ENCODE measurements around the gene C1QB. TPM values are rescaled to one million over a fixed set of nuclear protein-coding genes. Genes with fewer than 3 reads are reported as not detected.

The C1QB gene
- polyA plus RNA-seq, 2 donors: 12.8 to 29.1 TPM

DNA sequence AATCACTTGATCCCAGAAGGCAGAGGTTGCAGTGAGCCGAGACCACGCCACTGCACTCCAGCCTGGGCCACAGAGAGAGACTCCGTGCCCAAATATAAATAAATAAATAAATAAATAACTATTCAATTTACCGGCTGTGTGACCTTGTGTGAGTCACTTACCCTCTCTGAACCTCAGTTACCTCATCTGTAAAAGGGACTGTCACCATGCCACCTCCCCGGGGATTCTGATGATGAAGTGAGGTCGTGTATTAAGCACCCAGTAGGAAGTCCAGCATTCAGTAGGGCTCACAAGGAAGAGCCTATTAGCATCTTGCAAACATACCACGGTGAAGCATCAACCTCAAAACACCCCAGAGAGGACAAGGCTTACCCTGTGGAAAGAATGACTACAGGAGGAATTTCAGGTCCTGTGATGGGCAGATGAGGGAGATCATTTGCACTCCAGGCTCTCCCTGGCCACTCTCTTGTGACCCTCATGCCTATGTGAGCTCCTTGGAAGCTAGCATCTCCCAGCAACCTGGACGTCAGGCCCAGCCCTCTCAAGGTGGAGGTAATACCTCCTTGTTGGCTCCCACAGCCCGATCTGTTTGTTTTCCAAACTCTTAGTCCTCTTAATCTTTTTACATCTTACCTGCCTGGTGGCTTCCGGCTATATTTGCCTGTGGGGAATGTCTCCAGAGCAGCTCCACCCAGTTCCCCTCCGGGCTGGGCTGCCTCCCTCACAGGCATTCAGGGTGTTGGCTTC is 24.2 kb upstream of the C1QB start:
- H3K27ac ChIP-seq (ENCODE audit: low read depth in 2 of 2, low read length in 1 of 2): no peak overlapping the region
- no peaks in the 10 kb centered on the region for H3K9me3 ChIP-seq (ENCODE audit: control insufficient read depth in 2 of 2, insufficient read depth in 1 of 2, low read depth in 1 of 2, low read length in 1 of 2)
- WGBS, 2 donors: 45 to 46% methylated on average over 11 of the region's 11 CpGs
- no peaks in the 10 kb centered on the region for H3K36me3 ChIP-seq (ENCODE audit: control insufficient read depth in 2 of 2, insufficient read depth in 2 of 2, low read length in 1 of 2)
- H3K4me3 ChIP-seq (ENCODE audit: low read depth in 1 of 2, low read length in 2 of 2): no peak overlapping the region
- no peaks in the 10 kb centered on the region for H3K4me1 ChIP-seq (ENCODE audit: control insufficient read depth in 2 of 2, insufficient read depth in 2 of 2, low read length in 1 of 2)
- H3K27me3 ChIP-seq (ENCODE audit: control insufficient read depth in 1 of 2, insufficient read depth in 2 of 2, low read length in 2 of 2): peaks cover 0 to 3% of the 10 kb centered on the region in 2 donors

DNA sequence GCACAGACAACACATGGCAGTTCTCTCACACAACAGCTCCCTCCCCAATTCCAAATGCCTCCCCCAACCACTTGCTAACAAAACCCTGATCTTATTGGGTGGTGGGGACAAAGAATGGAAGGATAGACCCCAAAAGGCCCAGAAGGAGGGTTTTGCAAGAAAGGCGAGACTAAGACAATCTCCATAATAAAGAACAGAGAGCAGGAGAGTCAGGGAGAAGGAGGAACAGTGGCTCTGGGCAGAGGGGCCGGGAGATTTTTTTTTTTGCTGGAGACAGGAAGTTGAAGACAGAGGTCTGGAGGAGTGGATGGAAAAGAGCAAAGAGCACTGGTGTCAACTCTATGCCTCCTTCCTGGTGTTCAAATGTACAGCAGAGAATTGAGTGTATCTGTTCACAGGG is 23.1 kb upstream of the C1QB start:
- H3K27me3 ChIP-seq (ENCODE audit: control insufficient read depth in 1 of 2, insufficient read depth in 2 of 2, low read length in 2 of 2): peaks cover 0 to 3% of the 10 kb centered on the region in 2 donors
- no peak overlapping the region for H3K27ac ChIP-seq (ENCODE audit: low read depth in 2 of 2, low read length in 1 of 2)
- no peaks in the 10 kb centered on the region for H3K9me3 ChIP-seq (ENCODE audit: control insufficient read depth in 2 of 2, insufficient read depth in 1 of 2, low read depth in 1 of 2, low read length in 1 of 2)
- no peak overlapping the region for H3K4me3 ChIP-seq (ENCODE audit: low read depth in 1 of 2, low read length in 2 of 2)
- H3K4me1 ChIP-seq (ENCODE audit: control insufficient read depth in 2 of 2, insufficient read depth in 2 of 2, low read length in 1 of 2): no peaks in the 10 kb centered on the region
- WGBS, 2 donors: 40 to 47% methylated on average over 2 of the region's 2 CpGs
- H3K36me3 ChIP-seq (ENCODE audit: control insufficient read depth in 2 of 2, insufficient read depth in 2 of 2, low read length in 1 of 2): no peaks in the 10 kb centered on the region

DNA sequence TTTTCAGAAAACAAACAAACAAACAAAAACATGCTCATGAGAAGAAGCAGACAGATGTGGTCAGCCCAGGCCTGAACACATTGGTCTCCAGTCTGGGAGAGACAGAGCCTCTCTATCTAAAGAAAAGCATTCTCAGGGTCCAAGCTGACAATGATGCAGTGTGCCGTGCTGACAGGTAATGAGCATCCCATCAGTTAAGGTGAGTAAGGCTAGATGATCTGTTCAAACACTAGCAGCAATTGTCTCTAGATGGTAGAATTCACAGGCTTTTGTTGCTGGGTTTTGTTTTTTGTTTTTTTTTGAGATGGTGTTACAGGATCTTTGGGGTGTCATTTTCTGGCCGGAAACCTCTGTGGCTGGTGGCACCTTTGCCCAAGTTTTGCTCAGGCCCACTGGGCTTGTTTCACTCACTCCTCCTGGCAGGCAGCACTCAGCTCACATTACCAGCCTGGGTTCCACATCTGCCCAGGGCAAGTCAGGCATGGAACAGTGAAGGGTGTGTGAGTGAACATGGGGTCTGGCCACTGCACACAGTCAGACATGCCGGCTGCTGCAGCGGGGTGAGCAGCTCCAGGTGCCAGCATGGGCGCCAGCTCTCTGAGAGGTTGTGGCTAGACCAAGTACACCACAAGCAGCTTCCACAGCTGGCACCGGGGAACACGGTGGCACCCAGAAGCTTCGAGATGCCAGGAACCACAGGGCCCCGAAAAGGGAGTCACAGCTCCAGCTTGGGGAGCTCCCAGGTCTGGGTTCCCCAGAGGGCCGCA is 19.2 kb upstream of the C1QB start:
- Histone ChIP-seq H3K4me1 (ENCODE audit: control insufficient read depth in 2 of 2, insufficient read depth in 2 of 2, low read length in 1 of 2) (no peaks in the 10 kb centered on the region), H3K4me3 (ENCODE audit: low read depth in 1 of 2, low read length in 2 of 2) (no peak overlapping the region), H3K36me3 (ENCODE audit: control insufficient read depth in 2 of 2, insufficient read depth in 2 of 2, low read length in 1 of 2) (no peaks in the 10 kb centered on the region), H3K27me3 (ENCODE audit: control insufficient read depth in 1 of 2, insufficient read depth in 2 of 2, low read length in 2 of 2) (no peaks in the 10 kb centered on the region), H3K9me3 (ENCODE audit: control insufficient read depth in 2 of 2, insufficient read depth in 1 of 2, low read depth in 1 of 2, low read length in 1 of 2) (no peaks in the 10 kb centered on the region), H3K27ac (ENCODE audit: low read depth in 2 of 2, low read length in 1 of 2) (no peak overlapping the region)
- WGBS, 2 donors: 84% methylated on average over 10 of the region's 10 CpGs

DNA sequence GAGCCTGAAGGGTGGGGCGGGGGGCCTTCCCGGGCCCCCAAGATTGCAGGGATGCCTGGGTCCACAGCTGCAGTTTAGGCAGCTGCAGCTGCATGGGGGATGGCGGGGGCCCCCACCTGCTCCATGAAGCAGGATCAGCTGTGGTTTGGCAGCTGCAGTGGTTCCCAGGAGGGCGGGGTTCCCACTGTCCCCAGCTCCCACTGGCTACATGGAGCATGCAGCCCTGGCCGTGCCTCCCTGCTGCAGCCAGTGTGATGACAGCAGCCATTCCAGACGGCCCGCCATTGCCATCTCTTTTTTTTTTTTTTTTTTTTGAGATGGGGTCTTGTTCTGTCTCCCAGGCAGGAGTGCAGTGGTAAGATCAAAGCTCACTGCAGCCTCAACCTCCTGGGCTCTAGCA is 17.6 kb upstream of the C1QB start:
- Histone ChIP-seq H3K36me3 (ENCODE audit: control insufficient read depth in 2 of 2, insufficient read depth in 2 of 2, low read length in 1 of 2) (no peaks in the 10 kb centered on the region), H3K27ac (ENCODE audit: low read depth in 2 of 2, low read length in 1 of 2) (no peak overlapping the region), H3K4me3 (ENCODE audit: low read depth in 1 of 2, low read length in 2 of 2) (no peak overlapping the region), H3K27me3 (ENCODE audit: control insufficient read depth in 1 of 2, insufficient read depth in 2 of 2, low read length in 2 of 2) (no peaks in the 10 kb centered on the region), H3K4me1 (ENCODE audit: control insufficient read depth in 2 of 2, insufficient read depth in 2 of 2, low read length in 1 of 2) (no peaks in the 10 kb centered on the region), H3K9me3 (ENCODE audit: control insufficient read depth in 2 of 2, insufficient read depth in 1 of 2, low read depth in 1 of 2, low read length in 1 of 2) (no peaks in the 10 kb centered on the region)
- WGBS, 2 donors: 57 to 63% methylated on average over 7 of the region's 7 CpGs

DNA sequence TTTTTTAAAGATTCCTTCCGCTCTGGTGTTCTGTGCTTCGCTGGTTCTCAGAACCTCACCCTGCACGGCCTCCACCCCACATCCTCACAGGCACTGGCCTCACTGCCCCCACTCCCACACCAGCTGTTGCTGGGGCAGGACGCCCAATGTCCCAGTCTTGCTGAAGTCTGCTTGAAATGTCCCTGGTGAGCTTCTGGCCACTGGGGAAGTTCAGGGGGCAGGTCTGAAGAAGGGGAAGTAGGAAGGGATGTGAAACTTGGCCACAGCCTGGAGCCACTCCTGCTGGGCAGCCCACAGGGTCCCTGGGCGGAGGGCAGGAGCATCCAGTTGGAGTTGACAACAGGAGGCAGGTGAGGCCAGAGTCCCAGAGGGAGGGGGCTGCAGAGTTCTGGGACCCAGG is 16.7 kb upstream of the C1QB start, which contains the start of gene C1QA:
Gene C1QA (plus strand): TSS at position 276 of the 400 bp plus-strand sequence. CDS start 989 bp downstream, outside the sequence.
- Histone ChIP-seq H3K27ac (ENCODE audit: low read depth in 2 of 2, low read length in 1 of 2) (no peak within 1 kb of the TSS), H3K4me1 (ENCODE audit: control insufficient read depth in 2 of 2, insufficient read depth in 2 of 2, low read length in 1 of 2) (no peaks in the 10 kb centered on the region), H3K4me3 (ENCODE audit: low read depth in 1 of 2, low read length in 2 of 2) (no peak within 1 kb of the TSS), H3K27me3 (ENCODE audit: control insufficient read depth in 1 of 2, insufficient read depth in 2 of 2, low read length in 2 of 2) (no peaks in the 10 kb centered on the region), H3K36me3 (ENCODE audit: control insufficient read depth in 2 of 2, insufficient read depth in 2 of 2, low read length in 1 of 2) (no peaks in the 10 kb centered on the region), H3K9me3 (ENCODE audit: control insufficient read depth in 2 of 2, insufficient read depth in 1 of 2, low read depth in 1 of 2, low read length in 1 of 2) (no peaks in the 10 kb centered on the region)
- whole genome bisulfite sequencing, 2 donors: 54 to 60% methylated on average over 5 of the region's 5 CpGs

DNA sequence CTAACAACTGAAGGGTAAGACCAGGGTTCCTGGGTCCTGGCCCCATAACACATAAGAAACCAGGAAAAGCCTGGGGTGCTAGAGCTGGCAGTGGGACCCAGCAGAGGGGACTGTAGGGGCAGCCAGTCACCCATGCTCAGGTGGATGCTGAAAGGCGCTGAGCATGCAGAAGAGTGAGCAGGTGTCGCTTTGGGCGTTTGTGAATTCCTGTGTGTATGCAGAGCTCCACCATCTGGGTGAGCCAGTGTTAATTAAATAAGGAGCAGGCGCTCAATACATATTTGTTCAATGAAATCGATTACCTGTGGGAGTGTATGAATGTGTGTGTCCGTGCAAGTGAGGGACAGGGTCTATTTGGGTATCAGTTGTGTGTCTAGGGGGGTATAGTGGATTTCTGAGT is 16.1 kb upstream of the C1QB start:
- no peak overlapping the region for H3K27ac ChIP-seq (ENCODE audit: low read depth in 2 of 2, low read length in 1 of 2)
- no peaks in the 10 kb centered on the region for H3K36me3 ChIP-seq (ENCODE audit: control insufficient read depth in 2 of 2, insufficient read depth in 2 of 2, low read length in 1 of 2)
- no peak overlapping the region for H3K4me3 ChIP-seq (ENCODE audit: low read depth in 1 of 2, low read length in 2 of 2)
- 43 to 62% methylated on average over 6 of the region's 6 CpGs for WGBS, 2 donors
- no peaks in the 10 kb centered on the region for H3K4me1 ChIP-seq (ENCODE audit: control insufficient read depth in 2 of 2, insufficient read depth in 2 of 2, low read length in 1 of 2)
- no peaks in the 10 kb centered on the region for H3K27me3 ChIP-seq (ENCODE audit: control insufficient read depth in 1 of 2, insufficient read depth in 2 of 2, low read length in 2 of 2)
- H3K9me3 ChIP-seq (ENCODE audit: control insufficient read depth in 2 of 2, insufficient read depth in 1 of 2, low read depth in 1 of 2, low read length in 1 of 2): no peaks in the 10 kb centered on the region

DNA sequence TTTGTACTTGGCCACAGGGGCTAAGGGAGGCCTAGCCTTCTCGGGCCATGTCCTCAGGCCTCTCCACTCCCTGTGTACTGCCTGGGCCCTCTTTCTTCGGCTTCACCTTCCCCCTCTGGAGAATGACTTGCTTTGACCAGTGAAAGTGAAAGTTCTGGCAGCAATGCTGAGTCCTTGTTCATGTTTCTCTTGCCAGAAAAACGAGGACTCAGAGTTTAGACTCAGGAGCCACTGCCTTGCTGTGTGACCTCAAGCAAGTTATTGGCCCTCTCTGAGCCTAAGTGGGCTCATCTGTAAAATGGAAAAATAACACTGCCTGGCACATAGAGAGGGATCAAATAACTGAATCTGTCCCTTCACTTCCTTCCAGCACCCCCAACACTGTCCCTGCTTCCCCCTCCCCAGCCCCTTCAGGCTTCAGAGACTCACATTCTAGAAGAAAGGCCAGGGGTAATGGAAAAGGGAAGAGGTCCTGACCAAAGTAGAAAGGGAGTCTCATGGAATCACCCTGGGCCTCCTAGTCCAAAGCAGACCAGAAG is 15.1 kb upstream of the C1QB start:
- no peak overlapping the region for H3K27ac ChIP-seq (ENCODE audit: low read depth in 2 of 2, low read length in 1 of 2)
- no peaks in the 10 kb centered on the region for H3K36me3 ChIP-seq (ENCODE audit: control insufficient read depth in 2 of 2, insufficient read depth in 2 of 2, low read length in 1 of 2)
- H3K9me3 ChIP-seq (ENCODE audit: control insufficient read depth in 2 of 2, insufficient read depth in 1 of 2, low read depth in 1 of 2, low read length in 1 of 2): no peaks in the 10 kb centered on the region
- WGBS, 2 donors: 57 to 58% methylated on average over 3 of the region's 3 CpGs
- H3K27me3 ChIP-seq (ENCODE audit: control insufficient read depth in 1 of 2, insufficient read depth in 2 of 2, low read length in 2 of 2): no peaks in the 10 kb centered on the region
- H3K4me3 ChIP-seq (ENCODE audit: low read depth in 1 of 2, low read length in 2 of 2): no peak overlapping the region
- no peaks in the 10 kb centered on the region for H3K4me1 ChIP-seq (ENCODE audit: control insufficient read depth in 2 of 2, insufficient read depth in 2 of 2, low read length in 1 of 2)

DNA sequence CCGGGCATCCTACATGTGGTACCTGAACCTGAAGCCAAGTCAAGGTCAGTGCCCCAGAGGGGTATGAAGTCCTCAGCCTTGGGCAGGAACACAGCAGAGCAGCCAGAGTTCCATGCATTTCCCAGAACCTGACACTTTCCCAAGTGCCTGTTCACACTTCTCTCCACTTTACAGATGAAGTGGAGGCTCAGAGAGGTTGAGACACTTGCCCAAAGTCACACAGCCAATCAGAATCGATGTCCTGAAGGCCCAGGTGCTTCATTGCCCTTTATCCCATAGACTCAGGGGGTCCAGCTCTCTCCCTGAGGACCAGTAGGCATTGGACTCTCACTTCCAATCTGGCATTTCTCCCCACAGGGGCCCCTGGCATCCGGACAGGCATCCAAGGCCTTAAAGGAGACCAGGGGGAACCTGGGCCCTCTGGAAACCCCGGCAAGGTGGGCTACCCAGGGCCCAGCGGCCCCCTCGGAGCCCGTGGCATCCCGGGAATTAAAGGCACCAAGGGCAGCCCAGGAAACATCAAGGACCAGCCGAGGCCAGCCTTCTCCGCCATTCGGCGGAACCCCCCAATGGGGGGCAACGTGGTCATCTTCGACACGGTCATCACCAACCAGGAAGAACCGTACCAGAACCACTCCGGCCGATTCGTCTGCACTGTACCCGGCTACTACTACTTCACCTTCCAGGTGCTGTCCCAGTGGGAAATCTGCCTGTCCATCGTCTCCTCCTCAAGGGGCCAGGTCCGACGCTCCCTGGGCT is 14.4 kb upstream of the C1QB start:
- Histone ChIP-seq H3K27ac (ENCODE audit: low read depth in 2 of 2, low read length in 1 of 2) (no peak overlapping the region), H3K9me3 (ENCODE audit: control insufficient read depth in 2 of 2, insufficient read depth in 1 of 2, low read depth in 1 of 2, low read length in 1 of 2) (no peaks in the 10 kb centered on the region), H3K27me3 (ENCODE audit: control insufficient read depth in 1 of 2, insufficient read depth in 2 of 2, low read length in 2 of 2) (no peaks in the 10 kb centered on the region), H3K4me3 (ENCODE audit: low read depth in 1 of 2, low read length in 2 of 2) (no peak overlapping the region), H3K36me3 (ENCODE audit: control insufficient read depth in 2 of 2, insufficient read depth in 2 of 2, low read length in 1 of 2) (no peaks in the 10 kb centered on the region), H3K4me1 (ENCODE audit: control insufficient read depth in 2 of 2, insufficient read depth in 2 of 2, low read length in 1 of 2) (no peaks in the 10 kb centered on the region)
- 81 to 86% methylated on average over 23 of the region's 23 CpGs for WGBS, 2 donors

DNA sequence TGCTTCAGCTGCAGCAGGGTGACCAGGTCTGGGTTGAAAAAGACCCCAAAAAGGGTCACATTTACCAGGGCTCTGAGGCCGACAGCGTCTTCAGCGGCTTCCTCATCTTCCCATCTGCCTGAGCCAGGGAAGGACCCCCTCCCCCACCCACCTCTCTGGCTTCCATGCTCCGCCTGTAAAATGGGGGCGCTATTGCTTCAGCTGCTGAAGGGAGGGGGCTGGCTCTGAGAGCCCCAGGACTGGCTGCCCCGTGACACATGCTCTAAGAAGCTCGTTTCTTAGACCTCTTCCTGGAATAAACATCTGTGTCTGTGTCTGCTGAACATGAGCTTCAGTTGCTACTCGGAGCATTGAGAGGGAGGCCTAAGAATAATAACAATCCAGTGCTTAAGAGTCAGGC is 13.8 kb upstream of the C1QB start:
- Histone ChIP-seq H3K36me3 (ENCODE audit: control insufficient read depth in 2 of 2, insufficient read depth in 2 of 2, low read length in 1 of 2) (no peaks in the 10 kb centered on the region), H3K4me3 (ENCODE audit: low read depth in 1 of 2, low read length in 2 of 2) (no peak overlapping the region), H3K9me3 (ENCODE audit: control insufficient read depth in 2 of 2, insufficient read depth in 1 of 2, low read depth in 1 of 2, low read length in 1 of 2) (no peaks in the 10 kb centered on the region), H3K27me3 (ENCODE audit: control insufficient read depth in 1 of 2, insufficient read depth in 2 of 2, low read length in 2 of 2) (no peaks in the 10 kb centered on the region), H3K4me1 (ENCODE audit: control insufficient read depth in 2 of 2, insufficient read depth in 2 of 2, low read length in 1 of 2) (no peaks in the 10 kb centered on the region), H3K27ac (ENCODE audit: low read depth in 2 of 2, low read length in 1 of 2) (no peak overlapping the region)
- 36 to 38% methylated on average over 8 of the region's 8 CpGs for WGBS, 2 donors

All from esophagus (tissue), 2 donors.